GM19023 (cell line): ENCODE measurements around the gene RNF217.
"Not testable (repeated sequence)": the region's sequence is repeated elsewhere in the genome, so short reads cannot be mapped to it uniquely, and the experiment has no call there.

Source experiments
- ATAC-seq: cut with Tn5 transposase; IDR thresholded peaks from one replicate; pipeline ENCODE4 v1.9.1; 2021; ENCODE audit warnings: mild to moderate bottlenecking, moderate library complexity; ENCODE audit not compliant: unreplicated experiment

Gene RNF217, protein sequence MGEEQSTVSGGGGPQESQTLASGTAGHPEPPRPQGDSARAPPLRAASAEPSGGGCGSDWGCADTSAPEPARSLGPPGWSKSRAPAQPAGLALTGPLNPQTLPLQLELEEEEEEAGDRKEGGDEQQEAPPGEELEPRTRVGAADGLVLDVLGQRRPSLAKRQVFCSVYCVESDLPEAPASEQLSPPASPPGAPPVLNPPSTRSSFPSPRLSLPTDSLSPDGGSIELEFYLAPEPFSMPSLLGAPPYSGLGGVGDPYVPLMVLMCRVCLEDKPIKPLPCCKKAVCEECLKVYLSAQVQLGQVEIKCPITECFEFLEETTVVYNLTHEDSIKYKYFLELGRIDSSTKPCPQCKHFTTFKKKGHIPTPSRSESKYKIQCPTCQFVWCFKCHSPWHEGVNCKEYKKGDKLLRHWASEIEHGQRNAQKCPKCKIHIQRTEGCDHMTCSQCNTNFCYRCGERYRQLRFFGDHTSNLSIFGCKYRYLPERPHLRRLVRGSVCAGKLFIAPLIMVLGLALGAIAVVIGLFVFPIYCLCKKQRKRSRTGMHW

GRCh38 chr6:124961777-124962638 is at the start of gene RNF217:
Gene RNF217, plus strand, starts transcription at chr6:124962437. Its CDS starts 108 bp downstream, at chr6:124962545.
- ATAC-seq: peak; percentile 42

DNA sequence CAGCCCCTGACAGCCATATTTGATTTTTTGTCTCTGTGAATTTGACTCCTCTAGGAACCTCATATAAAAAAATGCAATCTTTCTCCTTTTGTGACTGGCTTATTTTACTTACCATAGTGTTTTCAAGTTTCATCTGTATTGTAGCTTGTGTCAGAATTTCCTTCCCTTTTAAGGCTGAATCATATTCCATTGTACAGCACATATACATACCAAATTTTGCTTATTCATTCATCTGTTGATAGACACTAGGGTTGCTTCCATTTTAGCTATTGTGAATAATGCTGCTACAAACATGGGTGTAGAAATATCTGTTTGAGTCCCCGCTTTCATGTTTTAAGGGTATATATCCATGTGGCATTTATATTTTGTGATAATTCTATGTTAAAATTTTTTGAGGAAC is 49.2 kb upstream of the RNF217 start:
- ATAC-seq: no peak

DNA sequence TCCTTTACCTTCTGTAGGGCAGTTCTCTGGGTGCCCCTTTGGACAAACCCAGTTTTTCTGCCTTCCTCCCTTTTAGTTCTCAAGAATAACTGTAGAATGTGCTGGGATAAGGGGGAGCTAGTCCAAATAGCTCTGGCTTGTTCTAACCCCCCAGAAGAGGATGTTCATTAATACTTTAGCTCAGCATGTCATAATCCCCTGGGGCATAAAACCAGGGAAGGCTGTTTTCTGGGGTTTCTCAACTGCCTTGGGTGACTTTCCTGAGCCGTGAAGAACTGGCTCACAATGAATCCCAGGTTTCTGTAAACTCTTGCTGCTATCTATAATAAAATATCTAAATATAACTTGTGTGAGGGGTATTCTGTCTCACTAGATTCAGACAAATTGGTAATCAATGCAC is 44.5 kb upstream of the RNF217 start:
- no peak for ATAC-seq

GRCh38 chr6:124919703-124920102 is 42.5 kb upstream of the RNF217 start:
- not testable (repeated sequence) for ATAC-seq

GRCh38 chr6:124924333-124924759 is 37.9 kb upstream of the RNF217 start:
- ATAC-seq: no peak

DNA sequence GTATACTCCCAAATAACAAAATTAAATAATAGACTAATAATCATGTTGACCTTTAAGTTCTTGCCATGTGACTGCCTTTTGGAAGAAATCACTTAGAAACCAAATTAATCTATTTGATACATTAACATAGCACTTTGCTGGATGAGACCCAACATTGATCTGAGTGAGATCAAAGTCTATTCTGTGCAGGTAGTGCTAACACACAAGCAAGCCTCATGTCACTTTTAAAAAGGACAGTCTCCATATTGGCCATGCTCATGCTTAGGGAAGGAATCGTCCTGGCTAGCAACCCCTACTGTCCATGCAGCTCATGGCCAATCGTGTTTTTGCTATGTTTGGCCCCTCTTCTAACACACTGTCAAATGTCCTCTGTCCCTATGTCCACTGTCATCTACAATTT is 35.8 kb upstream of the RNF217 start:
- no peak for ATAC-seq

GRCh38 chr6:124927806-124928205 is 34.4 kb upstream of the RNF217 start:
- ATAC-seq: no peak

DNA sequence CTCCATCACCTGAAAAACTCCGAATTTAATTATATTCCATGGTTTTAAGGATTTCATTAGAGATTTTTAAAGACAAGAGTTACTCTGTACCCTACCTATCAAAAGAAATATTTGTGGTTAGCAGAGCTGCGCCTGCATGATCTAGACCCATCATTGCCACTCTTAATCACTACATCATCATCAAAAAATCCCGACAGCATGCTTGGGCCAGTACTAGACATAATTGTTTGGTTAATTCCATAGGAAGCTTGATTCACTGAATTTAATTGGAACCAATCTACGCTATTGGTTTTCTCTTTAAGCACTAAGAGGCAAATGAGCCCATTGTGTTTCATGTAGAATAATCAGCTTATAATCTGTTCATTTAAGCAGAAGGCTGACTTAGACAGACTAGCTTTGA is 33.4 kb upstream of the RNF217 start:
- ATAC-seq: no peak

DNA sequence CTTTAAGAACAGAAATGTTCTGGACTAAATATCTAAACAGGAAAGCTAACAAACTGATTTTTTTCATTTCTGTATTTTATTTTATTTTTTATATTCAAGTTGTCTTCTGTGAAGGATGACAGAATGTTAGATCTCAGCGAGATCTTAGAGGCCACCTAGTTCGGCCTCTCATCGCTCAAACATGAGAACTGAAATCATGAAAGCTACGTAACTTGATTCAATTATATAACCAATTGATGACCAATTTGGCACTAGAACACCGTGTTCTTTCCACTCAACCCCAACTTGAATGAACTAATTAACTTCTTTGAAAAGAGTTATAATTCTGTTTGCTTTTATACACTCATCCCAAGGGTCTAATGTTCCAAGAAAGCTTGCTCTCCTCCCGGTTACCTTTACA is 24.6 kb upstream of the RNF217 start:
- no peak for ATAC-seq

DNA sequence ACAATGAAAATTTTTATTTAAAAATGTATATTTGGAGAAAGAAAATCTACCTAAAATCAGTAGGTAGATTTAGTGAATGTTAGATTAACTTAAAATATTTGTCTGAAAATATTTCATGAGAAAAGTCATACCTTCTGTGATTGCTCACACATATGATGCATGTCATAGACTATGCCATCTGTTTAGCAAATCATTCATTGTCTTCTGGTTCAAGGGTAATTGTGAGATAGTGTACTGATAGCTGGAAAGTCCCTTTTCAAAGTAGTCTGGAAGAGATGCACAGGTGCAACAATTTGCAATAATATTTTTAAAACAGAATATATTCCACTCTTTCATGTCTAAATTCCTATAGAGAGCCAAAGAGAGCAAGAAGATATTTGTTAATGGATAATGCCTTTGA is 21.0 kb upstream of the RNF217 start:
- ATAC-seq: no peak

DNA sequence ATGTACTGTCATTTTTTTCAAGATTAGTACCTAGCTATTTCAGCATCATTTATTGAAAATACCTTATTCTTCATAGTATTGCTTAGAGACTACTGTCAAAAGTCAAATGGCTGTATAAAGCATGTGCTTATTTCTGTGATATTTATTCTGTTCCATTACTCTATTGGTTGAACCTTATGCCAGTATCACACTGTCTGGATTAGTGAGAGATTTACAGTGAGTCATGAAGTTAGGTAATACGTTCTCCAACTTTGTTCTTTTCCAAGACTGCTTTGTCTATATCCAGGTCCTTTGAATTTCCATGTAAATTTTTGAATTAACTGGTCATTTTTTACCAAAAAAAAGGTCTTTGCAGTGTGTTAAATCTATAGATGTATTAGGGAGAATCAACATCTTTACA is 18.6 kb upstream of the RNF217 start:
- ATAC-seq: no peak

GRCh38 chr6:124947971-124948451 is 14.2 kb upstream of the RNF217 start:
- ATAC-seq: no peak

DNA sequence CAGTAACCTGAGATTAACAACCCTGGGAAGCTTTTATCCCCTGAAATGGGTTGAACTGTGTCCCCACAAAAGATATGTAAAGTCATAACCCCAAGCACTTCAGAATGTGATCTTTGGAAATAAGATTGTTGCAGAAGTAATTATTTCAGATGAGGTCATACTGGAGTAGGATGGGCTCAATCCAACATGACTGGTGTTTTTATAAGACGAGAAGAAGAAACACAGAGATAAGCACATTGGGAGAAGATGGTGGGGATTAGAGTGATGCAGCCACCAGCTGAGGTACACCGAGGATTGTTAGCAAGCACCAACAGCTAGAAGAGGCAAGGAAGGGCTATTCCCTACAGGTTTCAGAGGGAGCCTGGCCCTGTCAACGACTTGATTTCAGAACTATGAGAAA is 12.5 kb upstream of the RNF217 start:
- no peak for ATAC-seq

DNA sequence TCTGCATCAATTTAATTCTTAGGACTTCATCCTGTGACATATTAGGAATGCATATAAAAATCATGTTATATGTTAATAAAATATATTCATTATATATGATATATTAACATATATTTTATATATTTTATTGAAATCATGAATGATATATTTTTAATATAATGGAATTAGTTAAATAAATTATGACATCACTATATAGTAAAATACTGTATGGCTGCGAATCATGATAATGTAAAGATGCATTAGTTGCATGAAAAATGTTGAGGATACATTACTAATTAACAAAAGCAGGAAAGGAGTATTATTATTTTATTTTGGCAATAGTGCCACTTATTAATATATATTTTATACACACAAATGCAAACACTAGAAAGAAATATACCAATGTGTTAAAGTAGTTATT is 8.4 kb upstream of the RNF217 start:
- no peak for ATAC-seq

DNA sequence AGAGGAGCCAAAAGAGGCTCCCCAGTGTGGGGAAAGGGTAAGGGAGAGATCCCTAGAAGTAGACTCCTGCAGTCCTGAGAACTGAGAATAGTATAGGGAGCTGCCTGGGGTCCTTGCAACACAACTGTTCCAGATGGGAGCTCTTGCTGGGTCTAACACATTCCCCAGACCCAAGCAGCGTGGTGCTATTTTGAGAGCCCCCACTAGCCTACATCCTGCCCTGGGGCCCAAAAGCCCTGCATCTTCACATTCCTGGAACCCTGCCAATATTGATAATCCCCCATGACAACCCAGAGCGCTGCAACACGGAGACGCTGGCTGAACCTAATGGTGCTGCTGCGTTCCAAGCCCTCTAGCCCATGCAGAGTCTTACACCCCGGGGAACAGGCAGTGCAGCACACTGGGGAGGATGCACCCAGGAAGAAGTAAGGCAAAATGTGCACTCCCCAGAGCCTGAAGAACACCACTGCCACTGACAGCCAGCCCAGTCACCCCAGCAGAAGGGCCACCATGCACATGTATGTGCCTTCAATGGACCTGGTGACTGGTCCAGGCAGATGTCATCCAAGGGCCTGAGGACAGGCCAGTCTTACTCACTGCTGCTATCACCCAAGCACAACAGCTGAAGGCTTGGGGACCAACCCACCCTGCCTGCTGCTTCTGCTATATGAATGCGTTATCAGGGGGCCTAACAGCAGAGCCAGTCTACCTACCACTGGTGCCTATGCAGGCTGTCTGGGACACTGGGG is 7.0 kb upstream of the RNF217 start:
- no peak for ATAC-seq

DNA sequence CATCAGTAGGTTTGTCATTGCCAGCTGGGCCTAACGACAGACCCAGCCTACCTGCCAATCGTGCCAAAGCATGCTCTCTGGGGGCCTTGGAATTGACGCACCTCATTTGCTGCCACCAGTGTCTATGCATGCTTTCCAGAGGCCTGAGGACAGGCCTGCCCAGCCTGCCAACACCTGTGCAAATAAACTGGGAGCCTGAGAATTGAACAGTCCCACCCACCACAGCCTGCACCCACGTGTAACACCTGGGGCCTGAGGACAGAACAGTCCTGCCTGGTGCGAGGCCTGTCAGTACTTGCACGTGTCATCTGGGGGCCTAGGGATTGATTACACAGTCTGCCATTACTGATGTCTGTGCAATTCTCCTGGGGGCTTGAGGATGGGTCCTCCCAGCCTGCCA is 6.2 kb upstream of the RNF217 start:
- ATAC-seq: no peak

DNA sequence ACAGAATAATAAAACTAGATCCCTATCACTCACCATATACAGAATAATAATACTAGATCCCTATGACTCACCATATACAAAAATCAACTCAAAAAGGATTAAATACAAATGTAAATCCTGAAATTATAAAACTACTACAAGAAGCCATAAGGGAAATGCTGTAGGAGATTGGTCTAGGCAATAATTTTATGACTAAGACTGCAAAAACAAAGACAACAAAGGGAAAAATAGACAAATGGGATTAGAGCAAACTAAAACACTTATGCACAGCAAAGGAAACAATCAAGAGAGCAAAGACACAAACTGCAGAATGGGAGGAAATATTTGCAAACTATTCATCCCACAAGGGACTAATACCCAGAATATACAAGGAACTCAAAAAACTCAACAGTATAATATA is 4.1 kb upstream of the RNF217 start:
- ATAC-seq: no peak

GRCh38 chr6:124958759-124959354 is 3.4 kb upstream of the RNF217 start:
- no peak for ATAC-seq

GRCh38 chr6:124960757-124961463 is 1.3 kb upstream of the RNF217 start:
- ATAC-seq: no peak

DNA sequence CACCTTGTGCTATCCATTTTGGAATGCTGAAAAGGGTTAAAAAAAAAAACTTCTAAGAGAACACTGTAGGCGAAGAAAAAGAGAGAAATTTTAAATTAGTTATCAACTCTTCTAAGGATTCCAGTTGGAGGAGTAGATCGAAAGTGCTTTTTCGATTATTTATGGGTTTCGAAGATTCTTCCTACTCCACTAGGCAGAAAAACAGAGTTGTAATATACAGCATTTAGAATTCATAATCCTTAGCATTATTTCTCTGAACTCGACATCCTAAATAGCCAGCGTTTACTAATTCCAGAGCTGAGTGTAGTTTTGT is 817 bp upstream of the RNF217 start:
- ATAC-seq: no peak
